ENCODE results near the gene IL4I1.

IL4I1 gene

DNA sequence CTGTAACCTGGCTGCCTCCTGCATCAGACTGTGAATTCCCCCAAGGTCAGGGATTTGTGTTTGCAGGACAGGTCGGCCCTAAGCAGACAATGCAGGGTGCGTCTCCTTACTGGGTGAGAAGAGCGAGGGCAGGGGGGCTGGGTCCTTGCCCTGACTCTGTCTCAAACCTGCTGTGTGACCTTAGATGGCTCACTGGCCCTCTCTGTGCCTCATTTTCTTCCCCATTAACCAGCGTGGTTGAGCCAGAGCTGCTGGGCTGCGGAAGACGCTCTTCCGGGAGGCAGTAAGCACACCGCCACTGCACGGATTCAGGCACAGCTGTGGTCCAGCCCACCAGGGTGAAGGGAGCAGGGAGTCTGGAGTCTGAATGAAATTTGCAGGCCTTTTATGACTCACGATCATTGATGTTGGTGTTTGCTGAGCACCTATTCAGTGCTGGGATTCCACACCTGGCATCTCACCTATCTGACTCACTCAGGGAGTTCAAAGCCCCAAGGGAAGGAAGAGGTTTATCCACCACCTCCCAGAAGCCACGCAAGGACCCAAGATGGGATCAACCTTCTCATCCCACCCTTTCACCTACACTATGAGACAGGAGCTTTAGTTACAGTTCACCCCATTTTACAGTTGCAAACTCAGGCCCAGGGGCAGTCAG is 22.1 kb downstream of the IL4I1 start:
- Histone ChIP-seq H3K4me3 (ENCODE audit: low read depth, low read length) (no peak overlapping the region), H3K9ac (no peak overlapping the region), H3K4me2 (ENCODE audit: low read length) (no peak overlapping the region), H3K36me3 (ENCODE audit: control insufficient read depth, insufficient read depth, low read length) (no peaks in the 10 kb centered on the region), H3K27me3 (ENCODE audit: control insufficient read depth, insufficient read depth, low read length) (no peaks in the 10 kb centered on the region), H3K9me3 (ENCODE audit: control insufficient read depth, low read length) (no peaks in the 10 kb centered on the region), H3K27ac (no peak overlapping the region), H3K79me2 (peaks cover 14% of the 10 kb centered on the region), H2AFZ (no peak overlapping the region), H3K4me1 (peaks cover 12% of the 10 kb centered on the region)
- TF ChIP-seq, protein P1, sequence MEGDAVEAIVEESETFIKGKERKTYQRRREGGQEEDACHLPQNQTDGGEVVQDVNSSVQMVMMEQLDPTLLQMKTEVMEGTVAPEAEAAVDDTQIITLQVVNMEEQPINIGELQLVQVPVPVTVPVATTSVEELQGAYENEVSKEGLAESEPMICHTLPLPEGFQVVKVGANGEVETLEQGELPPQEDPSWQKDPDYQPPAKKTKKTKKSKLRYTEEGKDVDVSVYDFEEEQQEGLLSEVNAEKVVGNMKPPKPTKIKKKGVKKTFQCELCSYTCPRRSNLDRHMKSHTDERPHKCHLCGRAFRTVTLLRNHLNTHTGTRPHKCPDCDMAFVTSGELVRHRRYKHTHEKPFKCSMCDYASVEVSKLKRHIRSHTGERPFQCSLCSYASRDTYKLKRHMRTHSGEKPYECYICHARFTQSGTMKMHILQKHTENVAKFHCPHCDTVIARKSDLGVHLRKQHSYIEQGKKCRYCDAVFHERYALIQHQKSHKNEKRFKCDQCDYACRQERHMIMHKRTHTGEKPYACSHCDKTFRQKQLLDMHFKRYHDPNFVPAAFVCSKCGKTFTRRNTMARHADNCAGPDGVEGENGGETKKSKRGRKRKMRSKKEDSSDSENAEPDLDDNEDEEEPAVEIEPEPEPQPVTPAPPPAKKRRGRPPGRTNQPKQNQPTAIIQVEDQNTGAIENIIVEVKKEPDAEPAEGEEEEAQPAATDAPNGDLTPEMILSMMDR (IDR thresholded peaks at IDR 0.05) = no peak

DNA sequence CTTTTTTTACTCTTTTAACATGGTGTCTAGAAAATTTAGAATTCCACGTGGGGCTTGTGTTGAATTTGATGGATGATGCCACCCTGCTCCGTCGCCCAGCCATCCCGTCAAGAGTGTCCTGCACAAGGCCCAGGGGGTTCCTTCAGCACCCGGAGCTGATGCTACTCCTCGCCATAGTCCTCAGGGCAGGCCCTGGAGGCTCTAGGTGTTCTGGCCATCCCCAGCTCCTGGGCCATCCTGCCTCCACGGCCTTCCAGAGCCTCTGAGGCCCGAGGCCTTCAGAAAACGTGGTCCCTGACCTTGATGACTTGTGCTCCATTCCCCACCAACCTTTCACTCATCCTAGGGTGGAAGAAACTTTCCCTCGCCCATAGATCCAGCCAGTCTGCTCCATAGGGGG is 22.9 kb downstream of the IL4I1 start:
- Histone ChIP-seq H3K79me2 (peaks cover 14% of the 10 kb centered on the region), H3K9me3 (ENCODE audit: control insufficient read depth, low read length) (no peaks in the 10 kb centered on the region), H3K36me3 (ENCODE audit: control insufficient read depth, insufficient read depth, low read length) (no peaks in the 10 kb centered on the region), H3K27me3 (ENCODE audit: control insufficient read depth, insufficient read depth, low read length) (no peaks in the 10 kb centered on the region), H3K4me1 (peaks cover 14% of the 10 kb centered on the region), H2AFZ (no peak overlapping the region), H3K4me3 (ENCODE audit: low read depth, low read length) (no peak overlapping the region), H3K9ac (no peak overlapping the region), H3K27ac (no peak overlapping the region), H3K4me2 (ENCODE audit: low read length) (no peak overlapping the region)
- TF ChIP-seq, protein P1 (IDR thresholded peaks at IDR 0.05) = no peak

DNA sequence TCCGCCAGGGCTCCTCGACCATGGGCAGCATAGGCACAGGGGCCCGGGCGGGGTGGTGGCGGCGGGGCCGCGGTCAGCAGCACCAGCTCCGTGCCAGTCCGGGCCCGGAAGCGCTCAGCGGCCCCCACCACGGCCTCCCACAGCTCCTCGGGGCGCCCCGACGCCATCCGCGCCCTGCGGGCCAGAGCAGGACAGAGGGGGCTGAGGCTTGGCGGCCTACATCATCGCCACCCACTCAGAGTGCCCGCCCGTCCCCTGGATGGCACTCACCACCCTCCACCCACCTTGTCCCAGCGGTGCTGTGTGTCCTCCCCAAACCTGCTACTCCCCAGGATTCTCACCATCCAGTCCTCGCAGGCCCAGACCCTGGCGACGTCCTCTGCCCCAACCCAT is 23.6 kb downstream of the IL4I1 start:
- TF ChIP-seq, protein P1 (IDR thresholded peaks at IDR 0.05) = no peak
- peaks cover 20% of the 10 kb centered on the region for H3K4me1 ChIP-seq

DNA sequence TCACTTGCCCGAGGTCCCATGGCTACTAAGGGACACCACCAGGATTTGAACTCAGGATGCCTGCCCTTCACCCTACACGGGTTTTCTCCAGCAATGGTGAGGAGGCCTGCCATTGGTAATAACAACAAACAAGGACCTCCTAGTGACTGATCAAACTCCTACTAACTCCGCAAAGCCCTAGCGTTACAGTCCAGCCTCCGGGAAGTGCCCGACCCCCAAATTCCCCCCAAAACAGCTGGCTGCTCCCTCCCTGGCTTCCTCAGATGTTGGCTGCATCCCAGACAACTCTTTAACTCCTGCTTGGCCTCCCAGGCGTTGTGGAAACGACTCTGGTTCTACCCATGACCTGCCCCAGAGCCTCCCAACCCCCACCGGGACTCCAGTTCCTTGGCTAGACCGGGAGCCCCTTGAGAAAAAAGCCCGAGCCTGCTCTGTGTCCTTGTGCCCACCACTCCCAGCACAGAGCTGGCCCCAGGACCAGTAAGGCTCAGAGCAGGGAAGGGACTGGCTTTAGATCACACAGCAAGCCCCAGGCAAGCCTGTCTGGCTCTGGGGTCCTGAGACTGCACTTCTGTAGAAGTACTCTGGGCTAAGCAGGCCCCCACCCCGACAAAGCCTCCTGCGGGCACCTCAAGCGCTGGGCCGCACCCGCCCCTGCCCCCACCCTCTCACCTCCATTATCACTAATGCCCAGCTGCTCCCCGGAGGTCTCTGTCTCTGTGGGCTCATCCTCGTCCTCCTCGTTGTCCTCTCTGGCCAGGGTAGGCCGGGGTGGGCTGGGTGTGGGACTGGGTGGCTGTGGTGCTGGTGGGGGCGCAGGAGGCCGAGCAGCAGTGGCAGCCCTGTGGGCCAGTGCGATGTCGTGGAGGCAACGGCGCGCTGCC is 24.2 kb downstream of the IL4I1 start:
- Histone ChIP-seq H3K9ac (no peak overlapping the region), H3K36me3 (ENCODE audit: control insufficient read depth, insufficient read depth, low read length) (no peaks in the 10 kb centered on the region), H3K27me3 (ENCODE audit: control insufficient read depth, insufficient read depth, low read length) (no peaks in the 10 kb centered on the region), H3K4me2 (ENCODE audit: low read length) (no peak overlapping the region), H3K79me2 (peaks cover 14% of the 10 kb centered on the region), H2AFZ (no peak overlapping the region), H3K4me3 (ENCODE audit: low read depth, low read length) (no peak overlapping the region), H3K27ac (no peak overlapping the region), H3K4me1 (peaks cover 20% of the 10 kb centered on the region), H3K9me3 (ENCODE audit: control insufficient read depth, low read length) (no peaks in the 10 kb centered on the region)
- TF ChIP-seq, protein P1 (IDR thresholded peaks at IDR 0.05) = no peak

More for the DNA sequence above, 23.6 kb downstream of the IL4I1 start:
- no peaks in the 10 kb centered on the region for H3K9me3 ChIP-seq (ENCODE audit: control insufficient read depth, low read length)
- no peak overlapping the region for H3K27ac ChIP-seq
- peaks cover 14% of the 10 kb centered on the region for H3K79me2 ChIP-seq
- no peak overlapping the region for H2AFZ ChIP-seq
- H3K9ac ChIP-seq = no peak overlapping the region
- H3K36me3 ChIP-seq (ENCODE audit: control insufficient read depth, insufficient read depth, low read length) = no peaks in the 10 kb centered on the region
- H3K27me3 ChIP-seq (ENCODE audit: control insufficient read depth, insufficient read depth, low read length) = no peaks in the 10 kb centered on the region
- H3K4me3 ChIP-seq (ENCODE audit: low read depth, low read length) = no peak overlapping the region
- H3K4me2 ChIP-seq (ENCODE audit: low read length) = no peak overlapping the region
